Activated CD4-positive, CD25-positive, alpha-beta regulatory T cell treated with anti-CD3 and anti-CD28 coated beads, Interleukin-2, amount 50 U/mL, for 24 hours (primary cell): ENCODE results near the gene VPS11.

Source experiments
- ATAC-seq, 2 donors: fragments of 150-1000 bp; cut with Tn5 transposase; one replicate each; pipeline ENCODE4 v1.10.0; 2021; ENCODE audit warnings: mild to moderate bottlenecking in 1 of 2, moderate library complexity in 1 of 2

VPS11 gene

GRCh38 chr11:119106564-119107537 lies 39.2 kb downstream of the VPS11 start, which contains the start of gene C2CD2L:
Gene C2CD2L, plus strand, starts transcription at chr11:119107344. Its CDS starts 398 bp downstream, at chr11:119107742.
- ATAC-seq: peak; percentile 93 to 94

GRCh38 chr11:119107538-119108145 lies 40.0 kb downstream of the VPS11 start:
- peak; percentile 12 to 14 for ATAC-seq

- no peak for ATAC-seq
These were observed 40.7 kb downstream of the VPS11 start for GRCh38 chr11:119108146-119108856.

- no peak for ATAC-seq
These were observed 41.2 kb downstream of the VPS11 start for GRCh38 chr11:119108857-119109221.

GRCh38 chr11:119109843-119110242 lies 42.2 kb downstream of the VPS11 start:
- ATAC-seq: no peak

GRCh38 chr11:119110439-119110838 lies 42.8 kb downstream of the VPS11 start:
- ATAC-seq: no peak

GRCh38 chr11:119111361-119111925 lies 43.8 kb downstream of the VPS11 start:
- ATAC-seq: no peak

GRCh38 chr11:119112314-119113020 lies 44.8 kb downstream of the VPS11 start:
- no peak for ATAC-seq

- ATAC-seq: no peak
These were observed 46.1 kb downstream of the VPS11 start for GRCh38 chr11:119113716-119114115.

- ATAC-seq: no peak
These were observed 46.7 kb downstream of the VPS11 start for GRCh38 chr11:119114351-119114750.

GRCh38 chr11:119115484-119116234 lies 48.0 kb downstream of the VPS11 start:
- ATAC-seq: no peak

- ATAC-seq: no peak
These were observed 48.6 kb downstream of the VPS11 start for GRCh38 chr11:119116235-119116594.

- ATAC-seq: no peak
These were observed 49.0 kb downstream of the VPS11 start for GRCh38 chr11:119116601-119117000.

GRCh38 chr11:119117004-119117706 lies 49.5 kb downstream of the VPS11 start:
- no peak for ATAC-seq

- ATAC-seq: no peak
These were observed 50.6 kb downstream of the VPS11 start for GRCh38 chr11:119118227-119118626.

- ATAC-seq: no peak
These were observed 51.3 kb downstream of the VPS11 start for GRCh38 chr11:119118946-119119345.

- no peak for ATAC-seq
These were observed 53.0 kb downstream of the VPS11 start for GRCh38 chr11:119120639-119121007.

- peak; percentile 96 to 97 for ATAC-seq
These were observed 53.6 kb downstream of the VPS11 start, which contains the start of gene HINFP for GRCh38 chr11:119121008-119121810. Gene HINFP, plus strand, starts transcription at chr11:119121580. Its CDS starts 5,365 bp downstream, at chr11:119126945.

- no peak for ATAC-seq
These were observed 54.1 kb downstream of the VPS11 start for GRCh38 chr11:119121811-119122124.

- no peak for ATAC-seq
These were observed 58.2 kb downstream of the VPS11 start for GRCh38 chr11:119125821-119126220.
